Left ventricle myocardium inferior (tissue), 1 donor: Measurements from ENCODE around the gene CD69. TPM values are rescaled to one million over a fixed set of nuclear protein-coding genes. Genes with fewer than 3 reads are reported as not detected.

ENCODE experiments used
- DNase-seq: peaks from one replicate; pipeline ENCODE4 v3.0.0-alpha.2; 2020
- H3K27ac ChIP-seq: fragments of 200-600 bp; replicated peaks from 2 replicates; pipeline ENCODE4 v1.8.0; 2021
- H3K27me3 ChIP-seq: fragments of 200-600 bp; 2 replicates; pipeline ENCODE4 v1.8.0; 2021; ENCODE audit warnings: low read depth
- H3K36me3 ChIP-seq: fragments of 200-600 bp; 2 replicates; pipeline ENCODE4 v1.8.0; 2021
- H3K4me1 ChIP-seq: fragments of 200-600 bp; 2 replicates; pipeline ENCODE4 v1.8.0; 2021
- H3K4me3 ChIP-seq: fragments of 200-600 bp; 2 replicates; pipeline ENCODE4 v1.8.0; 2021; ENCODE audit warnings: mild to moderate bottlenecking, moderate library complexity
- H3K9me3 ChIP-seq: fragments of 200-600 bp; replicated peaks from 2 replicates; pipeline ENCODE4 v1.8.0; 2021
- intact Hi-C: fragments of 100-400 bp; cut with micrococcal nuclease; formaldehyde crosslinking; loops from one replicate; pipeline ENCODE4 v1.11.0; 2022
- total RNA-seq: library from RNA; stranded (reverse); fragmentation: NEBNext Ultra II Directional; extraction: Animal tissue kit (Norgen Biotek cat#: 25700); gene quantifications from one replicate; pipeline ENCODE4 v1.2.1, GENCODE V29; 2021
- TF ChIP-seq, protein P1 (sequence below): fragments of 200-600 bp; IDR thresholded peaks from 2 replicates; pipeline ENCODE4 v1.8.0; 2021; ENCODE audit warnings: antibody characterized with exemption, mild to moderate bottlenecking, borderline replicate concordance
- donor health status: DM: no; HTN: yes; CAD: no; lungs with severe emphysema.

CD69 gene
- total RNA-seq, 1 donor from 2014 or later: 0.25 TPM

- intact Hi-C loops: no loop called here
- Histone ChIP-seq H3K36me3 (no peaks in the 10 kb centered on the region), H3K27ac (no peak overlapping the region), H3K27me3 (no peaks in the 10 kb centered on the region), H3K4me3 (no peak overlapping the region), H3K4me1 (peaks cover 11% of the 10 kb centered on the region), H3K9me3 (no peaks in the 10 kb centered on the region)
- no peak for DNase-seq
- TF ChIP-seq, protein P1, sequence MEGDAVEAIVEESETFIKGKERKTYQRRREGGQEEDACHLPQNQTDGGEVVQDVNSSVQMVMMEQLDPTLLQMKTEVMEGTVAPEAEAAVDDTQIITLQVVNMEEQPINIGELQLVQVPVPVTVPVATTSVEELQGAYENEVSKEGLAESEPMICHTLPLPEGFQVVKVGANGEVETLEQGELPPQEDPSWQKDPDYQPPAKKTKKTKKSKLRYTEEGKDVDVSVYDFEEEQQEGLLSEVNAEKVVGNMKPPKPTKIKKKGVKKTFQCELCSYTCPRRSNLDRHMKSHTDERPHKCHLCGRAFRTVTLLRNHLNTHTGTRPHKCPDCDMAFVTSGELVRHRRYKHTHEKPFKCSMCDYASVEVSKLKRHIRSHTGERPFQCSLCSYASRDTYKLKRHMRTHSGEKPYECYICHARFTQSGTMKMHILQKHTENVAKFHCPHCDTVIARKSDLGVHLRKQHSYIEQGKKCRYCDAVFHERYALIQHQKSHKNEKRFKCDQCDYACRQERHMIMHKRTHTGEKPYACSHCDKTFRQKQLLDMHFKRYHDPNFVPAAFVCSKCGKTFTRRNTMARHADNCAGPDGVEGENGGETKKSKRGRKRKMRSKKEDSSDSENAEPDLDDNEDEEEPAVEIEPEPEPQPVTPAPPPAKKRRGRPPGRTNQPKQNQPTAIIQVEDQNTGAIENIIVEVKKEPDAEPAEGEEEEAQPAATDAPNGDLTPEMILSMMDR: no peak
These were observed 7.2 kb downstream of the CD69 start for GRCh38 chr12:9753498-9753897.

GRCh38 chr12:9753073-9753472, 7.6 kb downstream of the CD69 start:
- H3K9me3 ChIP-seq: no peaks in the 10 kb centered on the region
- no peak for DNase-seq
- no peak overlapping the region for H3K4me3 ChIP-seq
- TF ChIP-seq, protein P1: no peak
- intact Hi-C loops: no loop called here
- H3K4me1 ChIP-seq: peaks cover 11% of the 10 kb centered on the region
- no peaks in the 10 kb centered on the region for H3K36me3 ChIP-seq
- no peaks in the 10 kb centered on the region for H3K27me3 ChIP-seq
- H3K27ac ChIP-seq: no peak overlapping the region

DNA sequence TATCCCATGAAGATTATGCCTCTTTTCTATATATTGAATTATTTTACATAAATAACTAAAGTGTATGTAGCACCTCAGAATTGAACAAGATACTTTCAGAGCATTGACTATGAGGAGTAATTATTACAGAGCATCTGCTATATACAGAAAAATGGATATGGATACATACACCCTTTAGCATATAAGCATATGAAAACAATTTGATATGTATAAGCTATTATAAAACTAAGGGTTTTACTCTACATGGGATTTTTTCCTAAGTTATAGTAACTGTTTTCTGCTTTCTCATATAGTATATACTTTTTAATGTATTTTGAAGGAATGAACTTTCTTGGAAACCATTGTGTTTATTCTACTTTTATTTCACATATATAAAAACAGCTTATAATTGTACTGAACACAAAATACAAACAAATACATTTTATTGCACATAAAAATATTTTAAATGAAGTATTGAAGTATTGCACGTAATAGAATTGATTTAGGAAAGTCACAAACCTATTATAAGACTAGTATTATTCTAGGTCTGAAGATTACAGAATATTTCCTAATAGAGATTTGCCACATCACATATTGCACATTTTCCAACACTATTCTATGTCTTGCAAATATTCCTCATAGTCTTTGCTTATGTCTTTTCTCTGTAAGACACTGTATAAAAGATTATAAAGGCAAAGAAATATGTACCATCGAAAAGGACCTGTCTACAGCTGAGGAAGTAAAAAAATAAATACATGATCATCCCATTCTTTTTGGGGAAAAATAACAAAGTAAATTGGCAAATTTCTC, 8.4 kb downstream of the CD69 start:
- intact Hi-C loops: no loop called here
- no peak for DNase-seq

GRCh38 chr12:9751204-9752144, 9.2 kb downstream of the CD69 start:
- Histone ChIP-seq H3K36me3 (no peaks in the 10 kb centered on the region), H3K9me3 (no peaks in the 10 kb centered on the region), H3K4me1 (peaks cover 11% of the 10 kb centered on the region), H3K27ac (no peak overlapping the region), H3K27me3 (no peaks in the 10 kb centered on the region), H3K4me3 (peak overlapping the region; percentile 51)
- DNase-seq: no peak
- intact Hi-C loops: no loop called here
- TF ChIP-seq, protein P1: no peak

More for the DNA sequence above, 8.4 kb downstream of the CD69 start:
- TF ChIP-seq, protein P1: no peak
- no peaks in the 10 kb centered on the region for H3K36me3 ChIP-seq
- H3K4me1 ChIP-seq: peaks cover 11% of the 10 kb centered on the region
- no peak overlapping the region for H3K27ac ChIP-seq
- no peaks in the 10 kb centered on the region for H3K27me3 ChIP-seq
- no peak overlapping the region for H3K4me3 ChIP-seq
- H3K9me3 ChIP-seq: no peaks in the 10 kb centered on the region

DNA sequence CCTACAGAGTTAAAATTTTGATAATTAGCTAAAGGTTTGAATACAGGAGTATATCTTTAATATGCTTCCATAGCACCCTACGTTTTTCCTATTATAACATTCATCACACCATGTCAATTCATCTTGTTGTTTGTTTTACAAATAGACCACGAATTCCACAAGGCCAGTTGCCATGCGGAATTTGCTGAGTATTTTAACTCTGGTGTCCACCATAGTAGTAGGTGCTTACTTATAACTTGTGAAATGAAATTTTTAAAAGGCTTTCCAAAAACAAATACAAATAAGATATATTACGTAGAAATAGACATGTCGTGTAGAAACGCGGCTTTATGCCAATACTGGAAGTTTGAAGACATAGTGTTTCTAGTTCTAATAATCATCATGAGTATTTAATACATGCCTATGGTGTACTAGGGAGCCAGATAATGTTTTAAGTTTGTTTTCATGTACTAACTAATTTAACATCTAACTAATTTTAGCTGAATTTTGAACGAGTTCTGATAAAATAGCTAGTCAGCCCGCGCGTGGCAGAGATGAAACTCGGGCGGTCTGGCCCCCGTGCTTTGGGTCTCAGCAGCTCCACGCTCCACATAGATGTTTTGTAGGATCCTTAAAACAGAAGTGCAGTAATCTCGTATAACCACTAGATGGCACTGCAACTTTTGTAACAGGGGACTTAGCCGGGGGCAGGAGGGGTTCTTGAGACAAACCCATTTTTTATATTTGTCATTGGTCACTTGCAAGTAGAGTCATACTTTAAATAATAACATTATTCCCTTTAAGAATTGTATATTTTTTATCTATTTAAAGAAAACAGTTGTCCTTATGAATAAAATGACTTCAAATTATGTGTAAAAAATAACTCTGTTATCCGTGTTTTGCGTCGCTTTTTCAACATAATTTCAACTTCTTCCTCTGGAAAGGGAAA, 10.2 kb downstream of the CD69 start:
- H3K4me1 ChIP-seq: peaks cover 11% of the 10 kb centered on the region
- DNase-seq: no peak

More for the DNA sequence above, 10.2 kb downstream of the CD69 start:
- H3K36me3 ChIP-seq: no peaks in the 10 kb centered on the region
- H3K9me3 ChIP-seq: no peaks in the 10 kb centered on the region
- no peak overlapping the region for H3K27ac ChIP-seq
- H3K27me3 ChIP-seq: no peaks in the 10 kb centered on the region
- intact Hi-C loops: no loop called here
- TF ChIP-seq, protein P1: peak; percentile 83
- H3K4me3 ChIP-seq: peak overlapping the region; percentile 51
